Diencephalon (tissue), 1 donor: Measurements from ENCODE around the gene TSPAN7. TPM values are rescaled to one million over a fixed set of nuclear protein-coding genes. Genes with fewer than 3 reads are reported as not detected.

Source experiments
- small RNA-seq: library from RNA; depleted of rRNA; stranded (forward); fragments of <200 nt; gene quantifications from one replicate; pipeline ENCODE3, GENCODE V24; 2014
- total RNA-seq: library from RNA; depleted of rRNA; stranded (reverse); fragments of >200 nt; gene quantifications from one replicate; pipeline ENCODE4 v1.2.3, GENCODE V29; 2014

The TSPAN7 gene, protein sequence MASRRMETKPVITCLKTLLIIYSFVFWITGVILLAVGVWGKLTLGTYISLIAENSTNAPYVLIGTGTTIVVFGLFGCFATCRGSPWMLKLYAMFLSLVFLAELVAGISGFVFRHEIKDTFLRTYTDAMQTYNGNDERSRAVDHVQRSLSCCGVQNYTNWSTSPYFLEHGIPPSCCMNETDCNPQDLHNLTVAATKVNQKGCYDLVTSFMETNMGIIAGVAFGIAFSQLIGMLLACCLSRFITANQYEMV
- total RNA-seq = 141 TPM

DNA sequence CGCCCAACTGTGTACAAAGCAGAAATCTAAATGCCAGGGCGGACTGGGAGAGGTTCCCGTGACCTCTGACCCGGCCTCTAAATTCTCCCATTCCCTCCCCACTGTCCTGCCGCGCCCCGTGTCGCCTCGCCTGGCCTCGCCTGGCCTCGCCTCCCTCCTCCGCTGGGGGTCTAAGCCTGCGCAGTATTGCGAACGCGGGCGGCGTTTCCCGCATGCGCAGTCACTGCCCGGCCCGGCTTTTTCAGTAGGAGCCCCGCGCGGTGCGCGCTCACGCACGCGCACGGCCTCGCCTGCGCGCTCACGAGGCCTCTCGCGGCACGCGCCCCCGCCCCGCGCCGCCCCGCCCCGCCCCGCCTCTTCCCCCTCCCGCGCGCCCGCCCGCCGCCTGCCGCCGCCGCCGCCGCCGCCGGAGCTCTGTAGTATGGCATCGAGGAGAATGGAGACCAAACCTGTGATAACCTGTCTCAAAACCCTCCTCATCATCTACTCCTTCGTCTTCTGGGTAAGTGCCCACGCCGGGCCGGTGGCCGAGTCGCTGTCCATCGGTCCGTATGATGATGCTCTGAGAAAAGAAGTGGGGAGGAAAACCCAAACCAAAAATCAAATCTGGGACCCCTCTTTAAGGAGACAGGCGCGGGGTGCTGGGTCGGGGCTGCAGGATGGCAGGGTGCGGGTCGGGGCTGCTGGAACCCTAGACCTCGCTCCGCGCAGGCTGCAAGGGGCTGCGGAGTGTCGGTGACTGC lies at the start of gene TSPAN7:
Gene TSPAN7, plus strand, starts transcription at position 417 of the 743 bp plus-strand sequence. Its CDS starts 5 bp downstream, at position 422.

Small RNA genes within 50 kb of the gene (small RNA-seq; reads per million reads assigned to genes)
- not detected for gene RNU7-7P

Other genes starting within 250 kb of the TSPAN7 start
- 17.3 TPM for gene RPGR, start 234.0 kb upstream of the TSPAN7 start, total RNA-seq
- gene OTC, start 208.9 kb upstream of the TSPAN7 start, total RNA-seq = 0.23 TPM
- gene MID1IP1, start 239.9 kb downstream of the TSPAN7 start, total RNA-seq = 32.8 TPM